Panc1 (cell line): Measurements from ENCODE around the gene FSIP1. TPM values are rescaled to one million over a fixed set of nuclear protein-coding genes. Genes with fewer than 3 reads are reported as not detected.

Experiments
- ATAC-seq: fragments of 200-7000 bp; cut with Tn5 transposase; 2 replicates; pipeline ENCODE4 v1.9.1; 2020; ENCODE audit warnings: mild to moderate bottlenecking, moderate library complexity
- BruUV-seq: library from RNA; stranded (reverse); fragments of 400-500 nt; replicated peaks from 2 replicates; lab custom pipeline; 2021; lab: Mats Ljungman, UMichigan
- CTCF ChIA-PET: fragments of 300-600 bp; sonication (Branson Sonifier 250); formaldehyde crosslinking; loops from one replicate; lab custom pipeline; 2022; ENCODE audit warnings: antibody characterized with exemption; lab: Charles Lee
- POLR2A ChIA-PET: fragments of 300-600 bp; sonication (Branson Sonifier 250); formaldehyde crosslinking; loops from one replicate; lab custom pipeline; 2022; ENCODE audit warnings: antibody characterized with exemption; lab: Charles Lee
- DNase-seq: peaks from one replicate; pipeline ENCODE4 v3.0.0-alpha.2; 2010; ENCODE audit warnings: low read depth, low spot score
- H3K27ac ChIP-seq: 2 replicates; pipeline ENCODE4 v1.5.1; 2011; ENCODE audit warnings: mild to moderate bottlenecking, low read length, inconsistent platforms
- H3K27me3 ChIP-seq: fragments of 200-500 bp; sonication (Bioruptor generic); 2 replicates; pipeline ENCODE4 v1.6.0; 2014; ENCODE audit warnings: low read length, inconsistent platforms; ENCODE audit not compliant: control insufficient read depth, insufficient read depth
- H3K36me3 ChIP-seq: fragments of 200-500 bp; sonication (Bioruptor generic); 2 replicates; pipeline ENCODE4 v1.5.1; 2014; ENCODE audit warnings: inconsistent platforms, mild to moderate bottlenecking, low read length, moderate library complexity; ENCODE audit not compliant: control insufficient read depth, insufficient read depth
- H3K4me1 ChIP-seq: 2 replicates; pipeline ENCODE4 v1.5.1; 2011; ENCODE audit warnings: inconsistent platforms, mild to moderate bottlenecking, low read length, moderate library complexity; ENCODE audit not compliant: control insufficient read depth, insufficient read depth
- H3K4me3 ChIP-seq, 2 experiments: 2 replicates each; pipeline ENCODE4 v1.5.1; 2011 to 2012; ENCODE audit warnings: low read depth in 2 of 2, low read length in 2 of 2, mild to moderate bottlenecking in 2 of 2, inconsistent platforms in 1 of 2, moderate library complexity in 1 of 2
- H3K9me3 ChIP-seq: fragments of 200-500 bp; sonication (Bioruptor generic); 2 replicates; pipeline ENCODE4 v1.5.1; 2014; ENCODE audit warnings: low read depth, mild to moderate bottlenecking, inconsistent platforms, low read length, moderate library complexity; ENCODE audit not compliant: control insufficient read depth, insufficient read depth
- POLR2AphosphoS5 ChIP-seq: IDR thresholded peaks from 2 replicates; pipeline ENCODE4 v1.6.1; 2012; ENCODE audit warnings: mild to moderate bottlenecking, low read depth, low read length, moderate library complexity
- SIN3A ChIP-seq: IDR thresholded peaks from 2 replicates; pipeline ENCODE4 v1.6.1; 2012; ENCODE audit warnings: low read depth, mild to moderate bottlenecking, low read length, moderate library complexity, borderline replicate concordance; ENCODE audit not compliant: insufficient read depth
- TCF7L2 ChIP-seq: IDR thresholded peaks from 2 replicates; pipeline ENCODE4 v1.6.1; 2011; ENCODE audit warnings: mild to moderate bottlenecking, low read depth, low read length, inconsistent platforms
- in situ Hi-C: cut with HindIII; loops from 2 replicates; pipeline ENCODE4 v1.10.0; 2016; ENCODE audit warnings: low sequenced_read_pairs, low pct_unique_long_range_greater_than_20kb
- intact Hi-C: fragments of 100-400 bp; cut with micrococcal nuclease; formaldehyde crosslinking; loops from one replicate; pipeline ENCODE4 v1.10.0; 2022; ENCODE audit not compliant: unreplicated experiment
- total RNA-seq: library from RNA; stranded (reverse); gene quantifications from one replicate; pipeline ENCODE4 v1.2.1, GENCODE V29; 2021; ENCODE audit not compliant: unreplicated experiment
- TF ChIP-seq, protein P1 (sequence below): fragments of 450-650 bp; IDR thresholded peaks from 2 replicates; pipeline ENCODE4 v1.5.1; 2017; ENCODE audit warnings: mild to moderate bottlenecking
- TF ChIP-seq, protein P2 (sequence below), 2 experiments: IDR thresholded peaks; 2 replicates each; pipeline ENCODE4 v1.6.1; 2011 to 2012; ENCODE audit warnings: low read depth in 2 of 2, control low read depth in 1 of 2, low read length in 1 of 2, mild to moderate bottlenecking in 1 of 2, moderate library complexity in 1 of 2; ENCODE audit not compliant: insufficient read depth in 1 of 2

The FSIP1 gene
- total RNA-seq, 1 experiment from 2014 or later, result 1.4 TPM

DNA sequence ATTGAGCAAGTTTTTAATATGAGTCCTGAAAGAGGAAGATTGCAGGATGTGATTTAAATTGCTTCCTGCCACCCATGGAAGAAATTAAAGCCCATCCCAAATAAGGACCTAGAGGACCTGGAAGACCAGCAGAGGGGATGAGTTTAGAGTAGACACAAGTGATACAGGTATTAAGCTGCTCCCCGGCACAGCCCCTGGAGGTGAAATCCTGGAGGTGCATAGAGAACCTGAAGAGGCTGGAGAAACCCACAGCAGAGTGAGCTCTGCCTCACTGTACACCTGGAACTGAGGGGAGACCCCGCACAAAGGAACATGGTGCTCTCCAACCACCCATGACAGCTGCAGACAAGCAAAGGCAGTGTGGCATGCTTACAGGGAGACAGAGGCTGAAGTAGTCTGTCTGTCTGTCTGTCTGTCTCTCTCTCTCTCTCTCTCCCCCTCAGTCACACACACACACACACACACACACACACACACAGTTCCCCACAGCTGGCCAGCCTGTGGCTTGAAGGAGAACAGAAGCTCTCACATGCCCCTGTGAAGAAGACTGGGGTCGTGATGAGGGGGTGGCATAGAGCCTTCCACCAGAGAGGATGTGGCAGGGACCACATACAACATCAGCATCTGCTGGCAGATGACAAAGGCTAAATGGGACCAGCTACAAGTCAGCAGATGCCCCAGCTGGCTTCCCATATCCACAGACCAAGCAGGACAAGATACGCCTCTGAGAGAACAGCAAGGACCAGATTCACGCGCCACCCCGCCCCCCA, 38.1 kb downstream of the FSIP1 start:
- no peak for ATAC-seq
- Histone ChIP-seq H3K36me3 (no peaks in the 10 kb centered on the region), H3K4me1 (no peaks in the 10 kb centered on the region), H3K9me3 (no peaks in the 10 kb centered on the region), H3K4me3 (no peak overlapping the region), H3K27ac (no peak overlapping the region), H3K27me3 (no peaks in the 10 kb centered on the region)
- in situ Hi-C loops, result no loop called here
- ChIA-PET CTCF (no interaction called here), POLR2A (no interaction called here)
- no peak for TF ChIP-seq SIN3A
- TF ChIP-seq, protein P1, sequence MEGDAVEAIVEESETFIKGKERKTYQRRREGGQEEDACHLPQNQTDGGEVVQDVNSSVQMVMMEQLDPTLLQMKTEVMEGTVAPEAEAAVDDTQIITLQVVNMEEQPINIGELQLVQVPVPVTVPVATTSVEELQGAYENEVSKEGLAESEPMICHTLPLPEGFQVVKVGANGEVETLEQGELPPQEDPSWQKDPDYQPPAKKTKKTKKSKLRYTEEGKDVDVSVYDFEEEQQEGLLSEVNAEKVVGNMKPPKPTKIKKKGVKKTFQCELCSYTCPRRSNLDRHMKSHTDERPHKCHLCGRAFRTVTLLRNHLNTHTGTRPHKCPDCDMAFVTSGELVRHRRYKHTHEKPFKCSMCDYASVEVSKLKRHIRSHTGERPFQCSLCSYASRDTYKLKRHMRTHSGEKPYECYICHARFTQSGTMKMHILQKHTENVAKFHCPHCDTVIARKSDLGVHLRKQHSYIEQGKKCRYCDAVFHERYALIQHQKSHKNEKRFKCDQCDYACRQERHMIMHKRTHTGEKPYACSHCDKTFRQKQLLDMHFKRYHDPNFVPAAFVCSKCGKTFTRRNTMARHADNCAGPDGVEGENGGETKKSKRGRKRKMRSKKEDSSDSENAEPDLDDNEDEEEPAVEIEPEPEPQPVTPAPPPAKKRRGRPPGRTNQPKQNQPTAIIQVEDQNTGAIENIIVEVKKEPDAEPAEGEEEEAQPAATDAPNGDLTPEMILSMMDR, result no peak
- no peak for TF ChIP-seq POLR2AphosphoS5
- no peak for TF ChIP-seq TCF7L2
- TF ChIP-seq, protein P2, sequence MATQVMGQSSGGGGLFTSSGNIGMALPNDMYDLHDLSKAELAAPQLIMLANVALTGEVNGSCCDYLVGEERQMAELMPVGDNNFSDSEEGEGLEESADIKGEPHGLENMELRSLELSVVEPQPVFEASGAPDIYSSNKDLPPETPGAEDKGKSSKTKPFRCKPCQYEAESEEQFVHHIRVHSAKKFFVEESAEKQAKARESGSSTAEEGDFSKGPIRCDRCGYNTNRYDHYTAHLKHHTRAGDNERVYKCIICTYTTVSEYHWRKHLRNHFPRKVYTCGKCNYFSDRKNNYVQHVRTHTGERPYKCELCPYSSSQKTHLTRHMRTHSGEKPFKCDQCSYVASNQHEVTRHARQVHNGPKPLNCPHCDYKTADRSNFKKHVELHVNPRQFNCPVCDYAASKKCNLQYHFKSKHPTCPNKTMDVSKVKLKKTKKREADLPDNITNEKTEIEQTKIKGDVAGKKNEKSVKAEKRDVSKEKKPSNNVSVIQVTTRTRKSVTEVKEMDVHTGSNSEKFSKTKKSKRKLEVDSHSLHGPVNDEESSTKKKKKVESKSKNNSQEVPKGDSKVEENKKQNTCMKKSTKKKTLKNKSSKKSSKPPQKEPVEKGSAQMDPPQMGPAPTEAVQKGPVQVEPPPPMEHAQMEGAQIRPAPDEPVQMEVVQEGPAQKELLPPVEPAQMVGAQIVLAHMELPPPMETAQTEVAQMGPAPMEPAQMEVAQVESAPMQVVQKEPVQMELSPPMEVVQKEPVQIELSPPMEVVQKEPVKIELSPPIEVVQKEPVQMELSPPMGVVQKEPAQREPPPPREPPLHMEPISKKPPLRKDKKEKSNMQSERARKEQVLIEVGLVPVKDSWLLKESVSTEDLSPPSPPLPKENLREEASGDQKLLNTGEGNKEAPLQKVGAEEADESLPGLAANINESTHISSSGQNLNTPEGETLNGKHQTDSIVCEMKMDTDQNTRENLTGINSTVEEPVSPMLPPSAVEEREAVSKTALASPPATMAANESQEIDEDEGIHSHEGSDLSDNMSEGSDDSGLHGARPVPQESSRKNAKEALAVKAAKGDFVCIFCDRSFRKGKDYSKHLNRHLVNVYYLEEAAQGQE (IDR thresholded peaks at IDR 0.05; ENCODE audit: insufficient read depth in 1 of 2, low read depth in 2 of 2, low read length in 1 of 2), result no peak
- no peak for DNase-seq
- no TSS peak for BruUV-seq
- intact Hi-C loops, result no loop called here

DNA sequence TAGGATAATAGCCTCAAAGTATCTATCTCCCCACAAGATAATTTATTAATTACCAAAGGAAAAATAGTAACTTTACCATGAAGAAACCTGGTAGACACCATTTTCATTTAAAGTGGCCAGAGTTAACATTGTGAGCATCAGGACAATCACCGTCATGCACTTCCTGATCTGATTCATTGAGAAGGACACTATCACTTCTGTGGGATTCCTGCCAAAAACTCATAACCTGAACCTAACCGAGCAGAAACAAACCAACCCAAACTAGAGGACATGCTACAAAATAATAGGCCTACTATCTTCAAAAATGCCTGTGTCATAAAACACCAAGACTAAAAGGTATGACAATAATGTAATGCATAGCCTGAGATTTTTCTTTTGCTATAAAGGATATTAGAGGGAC, 39.0 kb downstream of the FSIP1 start:
- Histone ChIP-seq H3K4me3 (no peak overlapping the region), H3K4me1 (no peaks in the 10 kb centered on the region), H3K27me3 (no peaks in the 10 kb centered on the region), H3K27ac (no peak overlapping the region), H3K9me3 (no peaks in the 10 kb centered on the region), H3K36me3 (no peaks in the 10 kb centered on the region)
- TF ChIP-seq, protein P2 (IDR thresholded peaks at IDR 0.05; ENCODE audit: insufficient read depth in 1 of 2, low read depth in 2 of 2, low read length in 1 of 2), result no peak
- no peak for TF ChIP-seq SIN3A
- TF ChIP-seq, protein P1, result no peak
- TF ChIP-seq POLR2AphosphoS5, result no peak
- TF ChIP-seq TCF7L2, result no peak
- no peak for DNase-seq
- BruUV-seq, result no TSS peak
- CTCF ChIA-PET, result no interaction called here
- no peak for ATAC-seq
- in situ Hi-C loops (no loop called here), intact Hi-C loops (no loop called here)
- POLR2A ChIA-PET, result no interaction called here
